ACC112 (cell line): ENCODE results near the gene CHN2.

Experiments used
- H2AFZ ChIP-seq: fragments of 200-600 bp; sonication (generic); one replicate; pipeline ENCODE4 v1.6.0; 2017; ENCODE audit warnings: antibody characterized with exemption, low read length; ENCODE audit not compliant: unreplicated experiment
- H3K27ac ChIP-seq: fragments of 200-600 bp; sonication (generic); 2 replicates; pipeline ENCODE4 v1.5.1; 2014; ENCODE audit warnings: low read depth, mild to moderate bottlenecking, antibody characterized with exemption, low read length, moderate library complexity
- H3K27me3 ChIP-seq: fragments of 200-600 bp; sonication (generic); 2 replicates; pipeline ENCODE4 v1.6.1; 2014; ENCODE audit warnings: mild to moderate bottlenecking, antibody characterized with exemption, low read length, moderate library complexity, mixed read lengths; ENCODE audit not compliant: insufficient read depth
- H3K36me3 ChIP-seq: fragments of 200-600 bp; sonication (generic); 2 replicates; pipeline ENCODE4 v1.6.1; 2016; ENCODE audit warnings: mild to moderate bottlenecking, antibody characterized with exemption, low read length, moderate library complexity, mixed read lengths; ENCODE audit not compliant: insufficient read depth
- H3K4me1 ChIP-seq: fragments of 200-600 bp; sonication (generic); one replicate; pipeline ENCODE4 v1.6.1; 2016; ENCODE audit warnings: low read length, mixed read lengths; ENCODE audit not compliant: insufficient read depth, unreplicated experiment, control insufficient read depth
- H3K4me3 ChIP-seq: fragments of 200-600 bp; sonication (generic); 2 replicates; pipeline ENCODE4 v1.5.1; 2014; ENCODE audit warnings: mild to moderate bottlenecking, low read depth, low read length
- H3K79me2 ChIP-seq: fragments of 200-600 bp; sonication (generic); one replicate; pipeline ENCODE4 v1.6.0; 2016; ENCODE audit warnings: low read length; ENCODE audit not compliant: control insufficient read depth, unreplicated experiment, insufficient read depth

Gene CHN2

DNA sequence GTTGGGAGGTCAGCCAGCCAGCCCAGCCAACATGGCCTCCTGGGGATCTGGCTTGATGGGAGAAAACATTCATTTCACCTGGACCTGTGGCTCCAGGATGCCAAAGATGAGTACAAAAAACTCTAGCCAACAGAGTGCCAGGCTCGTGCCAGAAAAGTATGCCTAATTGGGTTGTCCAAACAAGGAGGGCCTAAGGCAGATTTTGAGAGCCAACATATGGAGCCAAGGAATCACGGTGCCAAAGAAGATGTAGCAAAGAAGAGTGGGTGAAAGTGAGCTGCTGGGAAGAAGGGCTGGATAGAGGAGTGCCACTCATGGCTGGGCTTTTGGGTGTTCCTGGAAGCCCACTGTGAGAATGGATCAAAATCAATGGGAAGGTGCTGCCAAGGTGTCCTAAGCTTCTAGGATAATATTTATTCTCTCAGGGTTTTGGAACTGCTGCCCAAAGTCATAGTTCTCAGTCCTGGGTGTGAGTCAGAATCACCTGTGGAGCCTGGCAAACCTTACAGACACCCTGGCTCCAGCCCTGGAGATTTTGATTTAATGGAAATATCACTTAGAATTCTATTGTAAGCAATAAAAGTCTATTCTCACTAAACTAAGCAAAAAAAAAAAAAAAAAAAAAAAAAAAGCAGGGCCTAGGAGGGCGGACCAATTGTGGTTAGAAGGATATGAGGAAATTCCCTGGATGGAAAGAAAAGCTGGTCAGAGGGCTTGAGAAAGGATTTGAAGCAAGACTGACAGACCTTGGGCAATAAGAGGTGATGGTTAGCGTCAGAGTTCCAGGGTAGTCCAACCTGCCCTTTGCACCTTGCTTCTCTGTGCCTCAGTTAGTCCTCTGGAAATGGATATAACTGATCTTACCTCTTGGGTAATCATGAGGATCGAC is 186.9 kb downstream of the CHN2 start:
- Histone ChIP-seq H3K27me3 (no peaks in the 10 kb centered on the region), H3K36me3 (no peaks in the 10 kb centered on the region)

DNA sequence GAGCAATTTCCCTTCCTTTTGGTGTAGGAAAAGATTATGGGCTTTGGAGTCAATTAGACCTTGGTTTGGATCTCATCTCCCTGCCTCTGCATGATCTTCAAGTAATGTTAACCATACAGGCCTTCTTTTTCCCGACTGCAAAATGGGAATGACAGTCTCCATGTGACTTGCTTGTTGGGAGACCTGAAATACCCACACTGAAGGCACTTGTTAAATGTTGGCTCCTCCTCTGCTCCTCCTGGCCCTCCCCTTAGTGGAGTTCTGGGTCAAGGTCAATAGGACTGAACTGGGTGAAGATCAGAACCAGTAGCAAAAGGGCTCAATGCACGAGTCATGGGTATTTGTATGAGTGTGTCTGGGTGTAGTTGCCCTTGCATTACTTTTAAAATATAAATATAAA is 189.7 kb downstream of the CHN2 start:
- H3K36me3 ChIP-seq: no peaks in the 10 kb centered on the region
- H3K27ac ChIP-seq: no peak overlapping the region
- H3K4me3 ChIP-seq: no peak overlapping the region
- H3K27me3 ChIP-seq: no peaks in the 10 kb centered on the region
- H2AFZ ChIP-seq: no peak overlapping the region
- H3K4me1 ChIP-seq: no peaks in the 10 kb centered on the region
- H3K79me2 ChIP-seq: no peaks in the 10 kb centered on the region

More for the DNA sequence above, 186.9 kb downstream of the CHN2 start:
- H3K4me1 ChIP-seq: peaks cover 2% of the 10 kb centered on the region
- H3K79me2 ChIP-seq: no peaks in the 10 kb centered on the region
- H3K4me3 ChIP-seq: no peak overlapping the region
- no peak overlapping the region for H3K27ac ChIP-seq
- H2AFZ ChIP-seq: no peak overlapping the region

DNA sequence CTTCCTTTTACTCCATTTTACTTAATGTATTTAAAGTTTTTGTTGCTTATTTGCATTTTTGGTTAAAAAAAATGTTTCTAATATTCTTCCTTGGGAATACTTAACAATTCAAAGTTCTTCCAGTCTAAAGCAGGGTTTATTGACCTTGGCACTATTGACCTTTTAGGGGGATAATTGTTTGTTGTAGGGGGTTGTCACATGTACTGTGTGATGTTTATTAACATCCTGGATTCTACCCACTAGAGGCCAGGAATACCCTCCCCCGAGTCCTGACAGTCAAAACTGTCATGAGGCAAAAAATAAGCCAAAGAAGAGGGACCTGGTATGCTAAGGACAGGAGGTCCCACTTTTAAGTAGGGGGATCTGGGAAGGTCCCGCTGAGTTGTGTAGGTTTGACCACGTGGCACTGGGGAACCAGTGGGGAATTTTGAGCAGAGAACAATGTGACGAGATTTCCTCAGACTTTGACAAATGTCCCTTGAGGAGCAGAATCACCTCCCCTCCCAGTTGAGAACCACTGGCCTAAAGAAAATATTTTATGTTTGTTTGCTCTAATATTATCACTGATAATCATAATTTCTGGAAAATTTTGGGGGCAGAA is 190.7 kb downstream of the CHN2 start:
- Histone ChIP-seq H3K4me3 (no peak overlapping the region), H3K27ac (no peak overlapping the region), H3K27me3 (no peaks in the 10 kb centered on the region)

DNA sequence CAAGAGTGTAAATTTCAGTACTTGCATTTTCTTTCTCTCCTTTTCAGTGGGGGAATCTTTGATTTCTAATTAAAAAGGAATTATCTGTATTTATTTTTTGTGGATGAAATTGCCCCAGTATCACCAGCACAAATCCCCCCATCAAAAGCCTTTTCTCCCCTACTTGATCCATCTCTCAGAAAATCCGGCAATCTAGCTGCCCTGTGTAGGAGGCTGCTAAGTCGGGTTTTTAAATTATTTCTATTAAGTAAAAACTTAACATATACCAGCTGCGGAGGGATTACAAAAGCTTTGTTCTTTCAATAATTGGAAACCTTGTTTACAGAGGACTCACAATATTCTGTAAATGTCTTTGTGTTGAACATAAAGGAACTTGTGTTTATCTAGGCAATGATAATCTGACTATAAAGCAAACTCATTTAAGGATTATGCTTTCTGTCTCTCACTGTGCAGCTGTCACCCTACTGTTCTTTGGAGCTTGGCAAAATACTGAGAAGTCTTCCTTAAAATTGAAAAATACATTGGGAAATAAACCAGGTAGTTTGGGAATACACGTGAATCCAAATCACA is 191.7 kb downstream of the CHN2 start:
- no peaks in the 10 kb centered on the region for H3K4me1 ChIP-seq
- no peaks in the 10 kb centered on the region for H3K79me2 ChIP-seq
- no peak overlapping the region for H3K27ac ChIP-seq
- H3K4me3 ChIP-seq: no peak overlapping the region
- H3K27me3 ChIP-seq: no peaks in the 10 kb centered on the region
- H2AFZ ChIP-seq: no peak overlapping the region
- H3K36me3 ChIP-seq: no peaks in the 10 kb centered on the region

More for the DNA sequence above, 190.7 kb downstream of the CHN2 start:
- Histone ChIP-seq H3K36me3 (no peaks in the 10 kb centered on the region), H3K4me1 (no peaks in the 10 kb centered on the region), H2AFZ (no peak overlapping the region), H3K79me2 (no peaks in the 10 kb centered on the region)

DNA sequence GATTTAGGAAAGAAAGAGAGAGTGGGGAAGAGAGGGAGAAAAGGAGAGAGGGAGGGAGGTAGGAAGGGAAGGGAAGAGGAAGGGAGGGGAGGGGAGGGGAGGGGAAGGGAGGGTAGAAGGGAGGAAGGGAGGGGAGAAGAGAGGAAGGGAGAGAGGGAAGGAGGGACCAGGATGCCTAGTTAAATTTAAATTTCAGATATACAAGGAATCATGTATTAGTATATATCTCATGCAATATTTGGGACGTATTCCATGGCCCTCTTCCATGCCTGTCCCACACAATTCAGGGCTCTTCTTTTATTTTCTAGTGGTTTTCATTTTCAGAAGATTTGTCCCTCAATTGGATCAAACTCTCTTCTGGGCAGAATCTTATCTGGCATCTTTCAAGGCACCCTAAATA is 196.7 kb downstream of the CHN2 start:
- no peaks in the 10 kb centered on the region for H3K79me2 ChIP-seq
- no peaks in the 10 kb centered on the region for H3K4me1 ChIP-seq
- no peak overlapping the region for H3K4me3 ChIP-seq
- H2AFZ ChIP-seq: no peak overlapping the region
- H3K27ac ChIP-seq: no peak overlapping the region
- no peaks in the 10 kb centered on the region for H3K36me3 ChIP-seq
- H3K27me3 ChIP-seq: no peaks in the 10 kb centered on the region

DNA sequence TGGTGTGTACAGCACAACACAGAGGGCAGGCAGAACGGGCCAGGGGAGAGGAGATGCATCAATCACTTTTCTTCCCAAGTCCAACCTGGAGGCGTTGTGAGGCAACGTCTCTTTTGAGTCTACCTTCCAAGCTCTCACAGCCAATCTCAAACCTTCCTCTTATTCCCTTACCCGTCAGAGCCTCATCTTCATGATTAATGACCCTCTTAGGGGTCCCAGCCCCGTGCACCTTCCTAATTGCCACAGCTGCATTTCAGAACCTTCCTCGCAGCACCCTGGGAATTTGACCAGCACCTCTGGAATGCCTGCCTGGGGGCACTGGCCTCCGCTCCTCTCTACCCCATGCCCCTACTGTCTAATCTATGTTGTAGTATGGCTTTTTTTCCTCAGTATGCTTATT is 199.7 kb downstream of the CHN2 start:
- no peaks in the 10 kb centered on the region for H3K79me2 ChIP-seq
- no peak overlapping the region for H2AFZ ChIP-seq
- no peak overlapping the region for H3K4me3 ChIP-seq
- no peaks in the 10 kb centered on the region for H3K36me3 ChIP-seq
- no peaks in the 10 kb centered on the region for H3K4me1 ChIP-seq
- no peaks in the 10 kb centered on the region for H3K27me3 ChIP-seq
- H3K27ac ChIP-seq: no peak overlapping the region

DNA sequence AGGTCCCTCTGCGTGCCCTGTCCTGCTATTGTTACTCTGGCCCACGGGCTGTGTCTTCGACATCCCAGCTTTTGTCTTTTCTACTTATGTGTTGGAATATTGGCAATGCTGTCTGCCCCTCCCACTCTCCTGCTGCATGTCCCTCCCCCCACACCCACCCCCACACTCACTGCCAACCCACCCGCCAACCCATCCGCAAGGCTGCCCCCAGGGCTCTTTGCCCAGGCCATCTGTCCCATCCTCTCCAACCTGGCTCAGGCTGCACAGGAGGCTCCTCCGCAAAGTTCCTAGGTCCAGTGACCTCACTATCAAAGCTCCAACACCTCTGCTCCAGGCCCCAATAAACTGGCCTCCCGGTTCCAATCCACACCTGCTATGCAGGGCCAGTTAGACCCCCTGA is 202.0 kb downstream of the CHN2 start:
- Histone ChIP-seq H3K27me3 (no peaks in the 10 kb centered on the region), H3K4me3 (no peak overlapping the region), H3K79me2 (no peaks in the 10 kb centered on the region), H3K4me1 (no peaks in the 10 kb centered on the region), H3K36me3 (no peaks in the 10 kb centered on the region), H2AFZ (no peak overlapping the region), H3K27ac (no peak overlapping the region)

DNA sequence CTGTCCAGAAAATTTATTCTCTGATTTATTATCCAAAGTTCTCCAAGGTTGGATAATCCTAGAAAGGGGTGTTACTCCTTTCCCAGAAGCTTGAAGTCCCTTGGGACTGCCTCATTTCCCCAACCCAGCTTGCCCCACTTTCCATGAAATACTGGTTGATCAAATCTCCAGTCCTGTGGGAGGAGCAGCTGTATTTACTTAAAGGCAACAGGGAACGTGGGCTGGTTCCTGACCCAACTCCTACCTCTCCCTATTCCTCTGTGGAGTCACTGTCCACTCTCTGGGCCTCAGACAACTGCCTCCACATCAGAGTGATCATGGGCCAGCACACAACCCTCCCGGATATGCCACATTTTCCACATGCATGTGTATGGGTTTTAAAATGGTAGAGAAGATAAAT is 202.8 kb downstream of the CHN2 start:
- Histone ChIP-seq H3K27ac (no peak overlapping the region), H3K79me2 (no peaks in the 10 kb centered on the region), H3K36me3 (no peaks in the 10 kb centered on the region), H3K27me3 (no peaks in the 10 kb centered on the region), H3K4me1 (no peaks in the 10 kb centered on the region), H2AFZ (no peak overlapping the region), H3K4me3 (no peak overlapping the region)

DNA sequence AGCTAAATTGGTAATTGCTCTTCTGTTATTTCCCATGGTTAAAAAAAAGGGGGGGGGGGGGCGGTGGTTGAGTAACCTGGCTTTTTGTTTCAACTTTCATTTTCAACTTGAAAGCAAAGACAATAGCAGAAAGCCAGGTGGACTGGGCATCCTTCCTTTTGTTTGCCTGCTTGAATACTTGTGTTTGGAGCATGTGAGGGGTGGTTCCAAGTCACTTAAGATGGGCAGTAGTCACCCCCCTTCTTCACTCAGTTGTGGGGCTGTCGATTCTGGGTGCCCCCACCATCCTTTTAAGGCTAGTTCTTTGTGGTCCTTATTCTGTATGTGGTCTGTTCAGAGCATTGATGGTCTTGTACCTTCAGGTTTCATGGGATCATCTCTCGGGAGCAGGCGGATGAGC is 203.4 kb downstream of the CHN2 start:
- Histone ChIP-seq H3K27ac (no peak overlapping the region), H3K4me1 (no peaks in the 10 kb centered on the region), H3K36me3 (no peaks in the 10 kb centered on the region), H2AFZ (no peak overlapping the region), H3K79me2 (no peaks in the 10 kb centered on the region), H3K27me3 (no peaks in the 10 kb centered on the region), H3K4me3 (no peak overlapping the region)

DNA sequence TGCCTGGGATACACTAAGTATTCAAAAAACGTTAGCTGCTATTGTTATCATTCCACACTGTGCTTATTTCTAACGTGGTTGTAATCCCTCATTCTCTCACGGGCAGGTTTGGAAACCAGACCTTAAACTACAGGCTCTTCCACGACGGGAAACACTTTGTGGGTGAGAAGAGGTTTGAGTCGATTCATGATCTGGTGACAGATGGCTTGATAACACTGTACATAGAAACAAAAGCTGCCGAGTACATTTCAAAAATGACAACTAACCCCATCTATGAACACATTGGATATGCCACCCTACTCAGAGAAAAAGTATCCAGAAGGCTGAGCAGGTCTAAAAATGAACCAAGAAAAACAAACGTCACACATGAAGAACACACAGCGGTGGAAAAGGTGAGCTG is 205.9 kb downstream of the CHN2 start:
- no peaks in the 10 kb centered on the region for H3K27me3 ChIP-seq
- no peak overlapping the region for H3K4me3 ChIP-seq
- no peak overlapping the region for H3K27ac ChIP-seq
- no peaks in the 10 kb centered on the region for H3K36me3 ChIP-seq
- H3K79me2 ChIP-seq: no peaks in the 10 kb centered on the region
- H3K4me1 ChIP-seq: no peaks in the 10 kb centered on the region
- H2AFZ ChIP-seq: no peak overlapping the region

DNA sequence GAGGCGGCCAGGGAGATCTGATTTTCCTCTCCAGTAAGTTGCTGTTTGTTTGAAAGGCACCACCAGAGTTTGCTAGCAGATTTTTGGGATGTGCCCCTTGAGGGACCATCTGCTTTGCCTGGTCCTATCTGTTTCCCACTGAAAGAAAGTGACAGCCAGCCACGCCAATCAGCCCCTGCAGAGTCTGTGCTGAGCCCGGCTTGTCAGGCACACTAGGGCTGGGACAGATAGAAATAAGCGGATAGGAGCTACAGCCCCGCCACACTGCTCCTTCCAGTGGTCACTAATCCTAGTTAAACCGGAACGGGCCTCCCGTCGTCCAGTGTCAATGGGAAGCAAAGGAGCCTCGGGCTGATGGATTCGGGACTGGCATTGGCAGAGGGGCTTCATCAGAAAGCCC is 207.2 kb downstream of the CHN2 start:
- Histone ChIP-seq H3K4me3 (no peak overlapping the region), H3K36me3 (no peaks in the 10 kb centered on the region), H3K79me2 (no peaks in the 10 kb centered on the region), H2AFZ (no peak overlapping the region), H3K4me1 (no peaks in the 10 kb centered on the region), H3K27me3 (no peaks in the 10 kb centered on the region), H3K27ac (no peak overlapping the region)
